Activated naive CD8-positive, alpha-beta T cell treated with anti-CD3 and anti-CD28 coated beads, Interleukin-2, amount 10 ng/mL, durations not matched to agents 7 days and 5 days (primary cell): Measurements from ENCODE around the gene PPM1F. TPM values are rescaled to one million over a fixed set of nuclear protein-coding genes. Genes with fewer than 3 reads are reported as not detected.

Experiments
- ATAC-seq: fragments of 150-1000 bp; cut with Tn5 transposase; one replicate; pipeline ENCODE4 v1.10.0; 2021; ENCODE audit warnings: low read depth, moderate library complexity
- POLR2A ChIA-PET: fragments of 350-600 bp; sonication (Branson Sonifier 250); formaldehyde crosslinking; loops from one replicate; lab custom pipeline; 2021; ENCODE audit warnings: antibody characterized with exemption; lab: Charles Lee
- DNase-seq: peaks from one replicate; pipeline ENCODE4 v3.0.0; 2021
- H3K27ac Mint-ChIP-seq: one replicate; pipeline ENCODE4 v1.8.0; 2022; ENCODE audit warnings: mild to moderate bottlenecking, mixed read lengths
- H3K27me3 Mint-ChIP-seq: one replicate; pipeline ENCODE4 v1.8.0; 2022; ENCODE audit warnings: mild to moderate bottlenecking, moderate library complexity, mixed read lengths
- H3K36me3 Mint-ChIP-seq: one replicate; pipeline ENCODE4 v1.8.0; 2021; ENCODE audit warnings: mild to moderate bottlenecking, mixed read lengths
- H3K4me1 Mint-ChIP-seq: one replicate; pipeline ENCODE4 v1.8.0; 2021; ENCODE audit warnings: mixed read lengths
- H3K4me3 Mint-ChIP-seq: one replicate; pipeline ENCODE4 v1.8.0; 2022; ENCODE audit warnings: mild to moderate bottlenecking, moderate library complexity, mixed read lengths
- H3K9me3 Mint-ChIP-seq: one replicate; pipeline ENCODE4 v1.8.0; 2021; ENCODE audit warnings: mixed read lengths
- total RNA-seq, 2 experiments: library from RNA; stranded (reverse); gene quantifications; one replicate each; pipeline ENCODE4 v1.2.3, GENCODE V29; 2021

The PPM1F gene
- 10 to 100 TPM; 19.5 to 21.6 TPM for total RNA-seq

- POLR2A ChIA-PET, result interaction anchor here (0.6 to 1.4 kb wide), 5 partner anchors 11 to 86 kb away, joined by 3 to 8 read pairs (median 3); partner anchors contain the start of gene MAPK1
- Mint-ChIP-seq H3K27ac (peak within 1 kb of the TSS; percentile 81), H3K4me3 (peak within 1 kb of the TSS; percentile 90), H3K27me3 (no peaks in the 10 kb centered on the region), H3K36me3 (peaks cover 3% of the 10 kb centered on the region), H3K9me3 (no peaks in the 10 kb centered on the region), H3K4me1 (peaks cover 6% of the 10 kb centered on the region)
- DNase-seq, result peak; percentile 99
- ATAC-seq, result peak; percentile 87
Measured at GRCh38 chr22:21952586-21953571, at the start of gene PPM1F. Gene PPM1F, minus strand, starts transcription at chr22:21952848. Its CDS starts 6,800 bp downstream, at chr22:21946048.

DNA sequence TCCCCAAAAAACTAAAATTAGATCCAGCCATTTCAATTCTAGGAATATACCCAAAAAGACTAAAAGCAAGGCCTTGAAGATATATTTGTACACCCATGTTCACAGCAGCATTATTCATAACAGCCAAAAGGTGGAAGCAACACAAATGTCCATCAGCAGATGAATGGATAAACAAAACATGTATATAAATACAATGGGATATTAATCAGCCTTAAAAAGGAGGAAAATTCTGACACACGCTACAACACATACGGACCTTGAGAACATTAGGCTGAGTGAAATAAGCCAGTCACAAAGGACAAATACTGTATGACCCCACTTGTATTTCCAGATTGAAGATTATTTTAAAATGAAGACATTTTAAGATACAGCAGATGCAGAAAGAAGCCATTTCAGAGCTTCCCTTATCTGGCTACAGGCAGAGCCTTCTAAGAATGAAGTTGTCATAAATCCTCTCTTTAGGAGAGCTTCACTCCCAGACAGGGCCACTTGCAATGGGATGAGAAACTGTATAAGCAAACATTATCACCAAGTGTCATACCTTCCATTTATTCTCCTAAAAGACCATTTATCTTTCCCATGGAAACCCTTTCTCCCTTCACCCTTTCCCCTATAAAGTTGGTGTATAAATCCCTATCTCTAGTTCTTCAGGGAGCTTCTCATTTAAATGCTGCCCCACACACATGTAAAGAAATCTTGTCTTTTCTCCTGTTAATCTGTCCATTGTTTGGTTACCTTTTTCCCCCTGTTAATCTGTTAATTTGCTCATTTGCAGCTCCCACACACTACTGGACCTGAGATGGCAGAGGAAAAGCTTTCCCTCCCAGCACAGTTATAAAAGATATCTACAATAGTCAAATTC is 49.2 kb upstream of the PPM1F start:
- DNase-seq (no peak), ATAC-seq (no peak)
- H3K27ac Mint-ChIP-seq, result no peak overlapping the region
- no peak overlapping the region for H3K4me3 Mint-ChIP-seq
- peaks cover 12% of the 10 kb centered on the region for H3K27me3 Mint-ChIP-seq
- H3K36me3 Mint-ChIP-seq, result no peaks in the 10 kb centered on the region
- no peaks in the 10 kb centered on the region for H3K4me1 Mint-ChIP-seq
- no peaks in the 10 kb centered on the region for H3K9me3 Mint-ChIP-seq
- POLR2A ChIA-PET, result no interaction called here

GRCh38 chr22:21998595-21999247 is 46.1 kb upstream of the PPM1F start:
- DNase-seq (no peak), ATAC-seq (no peak)
- POLR2A ChIA-PET, result no interaction called here
- H3K36me3 Mint-ChIP-seq, result no peaks in the 10 kb centered on the region
- H3K4me1 Mint-ChIP-seq, result no peaks in the 10 kb centered on the region
- H3K27ac Mint-ChIP-seq, result no peak overlapping the region
- H3K27me3 Mint-ChIP-seq, result peaks cover 8% of the 10 kb centered on the region
- no peak overlapping the region for H3K4me3 Mint-ChIP-seq
- H3K9me3 Mint-ChIP-seq, result no peaks in the 10 kb centered on the region

DNA sequence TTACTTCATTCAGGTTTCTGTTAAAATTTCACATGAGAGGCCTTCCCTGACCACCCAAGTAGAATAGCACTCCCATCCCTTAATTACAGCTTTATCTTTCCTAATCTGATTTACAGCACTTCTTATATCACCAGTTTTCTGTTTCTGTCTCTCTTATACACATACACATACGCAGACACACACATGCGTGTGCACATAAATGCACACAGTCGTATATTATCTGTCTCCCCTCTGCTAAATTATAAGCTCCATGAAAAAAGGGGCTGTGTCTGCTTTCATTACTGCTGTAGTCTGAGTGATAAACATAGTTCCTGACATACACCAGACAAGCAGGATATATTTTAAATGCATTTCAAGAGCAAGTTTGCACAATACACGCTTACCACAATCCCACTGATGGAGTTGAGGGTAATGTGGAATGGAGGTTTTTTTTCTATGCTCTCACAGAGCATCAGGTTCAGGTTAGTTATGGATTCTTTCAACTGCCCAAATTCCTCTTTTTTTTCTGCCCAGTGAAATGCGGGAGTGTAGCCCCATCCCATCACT is 43.6 kb upstream of the PPM1F start:
- H3K36me3 Mint-ChIP-seq, result no peaks in the 10 kb centered on the region
- H3K4me1 Mint-ChIP-seq, result no peaks in the 10 kb centered on the region
- no peak for DNase-seq
- H3K4me3 Mint-ChIP-seq, result no peak overlapping the region
- no peak for ATAC-seq
- no peak overlapping the region for H3K27ac Mint-ChIP-seq
- POLR2A ChIA-PET, result no interaction called here
- H3K27me3 Mint-ChIP-seq, result peaks cover 8% of the 10 kb centered on the region
- H3K9me3 Mint-ChIP-seq, result no peaks in the 10 kb centered on the region

- DNase-seq (no peak), ATAC-seq (no peak)
- H3K9me3 Mint-ChIP-seq, result no peaks in the 10 kb centered on the region
- no peak overlapping the region for H3K4me3 Mint-ChIP-seq
- H3K27ac Mint-ChIP-seq, result no peak overlapping the region
- H3K4me1 Mint-ChIP-seq, result no peaks in the 10 kb centered on the region
- H3K27me3 Mint-ChIP-seq, result peaks cover 5% of the 10 kb centered on the region
- POLR2A ChIA-PET, result no interaction called here
- H3K36me3 Mint-ChIP-seq, result no peaks in the 10 kb centered on the region
Measured at GRCh38 chr22:21995660-21996059, 43.0 kb upstream of the PPM1F start.

DNA sequence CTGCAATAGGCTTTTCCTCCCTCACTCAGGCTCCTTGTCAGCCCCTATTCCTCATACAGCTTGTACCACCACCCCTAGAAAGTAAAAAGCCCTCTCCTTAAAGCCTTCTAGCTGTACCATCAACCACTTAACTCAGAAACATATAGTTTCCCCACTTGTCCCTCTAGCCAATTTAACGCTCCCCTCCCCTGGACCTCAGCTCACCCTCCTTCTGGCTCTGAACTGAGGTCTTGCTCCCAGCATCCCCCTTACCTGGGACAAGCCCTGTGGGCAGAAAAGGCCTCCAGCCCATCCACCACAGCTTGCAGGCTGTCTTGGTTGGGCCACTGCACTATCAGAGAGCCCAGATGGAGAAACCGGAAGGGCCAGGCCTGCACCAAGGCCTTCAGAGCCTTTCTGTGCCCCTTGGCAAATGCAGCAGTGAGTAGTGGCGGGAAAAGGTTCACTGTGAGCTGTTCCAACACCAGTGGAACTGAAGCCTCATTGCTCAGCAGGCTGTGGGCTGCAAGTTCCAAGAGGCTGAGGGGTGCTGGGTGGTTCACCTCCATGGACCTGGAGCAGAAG is 42.3 kb upstream of the PPM1F start:
- POLR2A ChIA-PET, result no interaction called here
- H3K4me1 Mint-ChIP-seq, result no peaks in the 10 kb centered on the region
- no peak overlapping the region for H3K27ac Mint-ChIP-seq
- DNase-seq (no peak), ATAC-seq (no peak)
- H3K36me3 Mint-ChIP-seq, result no peaks in the 10 kb centered on the region
- H3K9me3 Mint-ChIP-seq, result no peaks in the 10 kb centered on the region
- H3K27me3 Mint-ChIP-seq, result peaks cover 4% of the 10 kb centered on the region
- no peak overlapping the region for H3K4me3 Mint-ChIP-seq

GRCh38 chr22:21992593-21993237 is 40.1 kb upstream of the PPM1F start:
- no peaks in the 10 kb centered on the region for H3K9me3 Mint-ChIP-seq

DNA sequence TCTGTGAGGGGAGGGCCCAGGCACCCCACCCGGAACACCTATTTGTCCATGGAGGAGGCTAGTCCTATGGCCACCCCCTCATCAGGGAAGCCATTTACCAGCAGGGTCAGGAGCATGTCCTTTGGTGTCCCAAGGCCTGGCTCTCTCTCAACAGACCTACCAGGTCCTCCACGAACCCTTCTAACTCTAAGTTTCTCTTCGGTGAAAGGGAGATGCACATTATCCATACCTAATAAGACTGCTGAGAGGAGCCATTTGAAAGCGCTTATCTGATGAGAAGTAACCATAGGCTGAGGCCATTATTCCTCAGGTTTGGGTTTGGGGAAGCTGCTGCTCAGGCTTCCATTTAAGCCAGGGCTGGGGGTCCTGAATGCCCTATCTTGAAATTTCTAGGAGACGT is 39.1 kb upstream of the PPM1F start:
- Mint-ChIP-seq H3K4me3 (no peak overlapping the region), H3K27ac (no peak overlapping the region), H3K9me3 (no peaks in the 10 kb centered on the region), H3K27me3 (no peaks in the 10 kb centered on the region), H3K4me1 (no peaks in the 10 kb centered on the region), H3K36me3 (no peaks in the 10 kb centered on the region)
- ATAC-seq, result no peak
- POLR2A ChIA-PET, result no interaction called here
- no peak for DNase-seq

More at GRCh38 chr22:21992593-21993237, 40.1 kb upstream of the PPM1F start:
- no peak for DNase-seq
- POLR2A ChIA-PET, result no interaction called here
- Mint-ChIP-seq H3K27me3 (no peaks in the 10 kb centered on the region), H3K4me3 (no peak overlapping the region), H3K4me1 (no peaks in the 10 kb centered on the region), H3K36me3 (no peaks in the 10 kb centered on the region), H3K27ac (no peak overlapping the region)
- no peak for ATAC-seq

- H3K4me3 Mint-ChIP-seq, result no peak overlapping the region
- POLR2A ChIA-PET, result no interaction called here
- H3K4me1 Mint-ChIP-seq, result no peaks in the 10 kb centered on the region
- H3K9me3 Mint-ChIP-seq, result no peaks in the 10 kb centered on the region
- H3K27me3 Mint-ChIP-seq, result no peaks in the 10 kb centered on the region
- no peak overlapping the region for H3K27ac Mint-ChIP-seq
- ATAC-seq (no peak), DNase-seq (no peak)
- H3K36me3 Mint-ChIP-seq, result no peaks in the 10 kb centered on the region
Measured at GRCh38 chr22:21991304-21991596, 38.6 kb upstream of the PPM1F start.

- no peaks in the 10 kb centered on the region for H3K9me3 Mint-ChIP-seq
- no peak for ATAC-seq
- H3K27ac Mint-ChIP-seq, result no peak overlapping the region
- POLR2A ChIA-PET, result no interaction called here
- no peaks in the 10 kb centered on the region for H3K27me3 Mint-ChIP-seq
- no peaks in the 10 kb centered on the region for H3K36me3 Mint-ChIP-seq
- no peak overlapping the region for H3K4me3 Mint-ChIP-seq
- no peaks in the 10 kb centered on the region for H3K4me1 Mint-ChIP-seq
- DNase-seq, result no peak
Measured at GRCh38 chr22:21990445-21991303, 38.0 kb upstream of the PPM1F start.

GRCh38 chr22:21989049-21989448 is 36.4 kb upstream of the PPM1F start:
- no peak for ATAC-seq
- no peaks in the 10 kb centered on the region for H3K27me3 Mint-ChIP-seq
- DNase-seq, result no peak
- no peak overlapping the region for H3K27ac Mint-ChIP-seq
- H3K36me3 Mint-ChIP-seq, result no peaks in the 10 kb centered on the region
- no peaks in the 10 kb centered on the region for H3K4me1 Mint-ChIP-seq
- H3K9me3 Mint-ChIP-seq, result no peaks in the 10 kb centered on the region
- POLR2A ChIA-PET, result no interaction called here
- H3K4me3 Mint-ChIP-seq, result no peak overlapping the region

DNA sequence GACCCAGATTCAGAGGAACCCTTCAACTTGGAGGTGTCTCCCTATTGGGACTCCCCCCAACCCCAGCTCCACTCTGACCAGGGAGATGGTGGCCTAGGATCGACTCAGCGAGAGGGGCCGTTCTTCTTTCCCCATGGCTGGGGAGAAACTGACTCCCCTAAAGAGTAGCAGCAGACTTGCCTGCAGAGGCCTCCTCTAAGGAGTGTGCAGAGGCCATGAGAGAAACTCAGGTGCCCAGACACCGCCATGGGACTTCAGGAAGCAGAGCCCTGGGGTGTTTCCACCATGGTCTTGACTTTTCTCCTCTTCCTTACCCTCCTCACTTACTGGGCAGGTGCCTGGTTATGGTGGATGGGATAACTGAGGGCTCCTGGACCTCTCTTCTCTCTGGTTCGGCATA is 32.6 kb upstream of the PPM1F start:
- ATAC-seq, result no peak
- peaks cover 11% of the 10 kb centered on the region for H3K4me1 Mint-ChIP-seq
- H3K36me3 Mint-ChIP-seq, result no peaks in the 10 kb centered on the region
- H3K27ac Mint-ChIP-seq, result no peak overlapping the region
- H3K27me3 Mint-ChIP-seq, result no peaks in the 10 kb centered on the region
- no peak for DNase-seq
- no peaks in the 10 kb centered on the region for H3K9me3 Mint-ChIP-seq
- H3K4me3 Mint-ChIP-seq, result no peak overlapping the region
- POLR2A ChIA-PET, result no interaction called here
